Osteoblast (primary cell): Measurements from ENCODE around the gene ADAM11. TPM values are rescaled to one million over a fixed set of nuclear protein-coding genes. Genes with fewer than 3 reads are reported as not detected.
A peak's percentile ranks its signal among the peaks of the same experiment; 100 is the strongest.

ENCODE experiments used
- DNase-seq: peaks from one replicate; pipeline ENCODE4 v3.0.0; 2011; ENCODE audit warnings: low spot score, mixed read lengths; ENCODE audit not compliant: insufficient read length; ENCODE audit errors: missing footprints
- H2AFZ ChIP-seq: 2 replicates; pipeline ENCODE4 v1.6.0; 2011; ENCODE audit warnings: mild to moderate bottlenecking, low read length
- H3K27ac ChIP-seq: 2 replicates; pipeline ENCODE4 v1.5.1; 2011; ENCODE audit warnings: mild to moderate bottlenecking, low read depth, low read length, moderate library complexity
- H3K27me3 ChIP-seq: 2 replicates; pipeline ENCODE4 v1.6.0; 2012; ENCODE audit warnings: mild to moderate bottlenecking, control low read depth, inconsistent platforms, low read length, moderate library complexity; ENCODE audit not compliant: insufficient read depth
- H3K36me3 ChIP-seq: 2 replicates; pipeline ENCODE4 v1.5.1; 2011; ENCODE audit warnings: mild to moderate bottlenecking, low read length, control low read depth, moderate library complexity; ENCODE audit not compliant: insufficient read depth
- H3K4me1 ChIP-seq: 2 replicates; pipeline ENCODE4 v1.5.1; 2011; ENCODE audit warnings: mild to moderate bottlenecking, low read length, control low read depth, moderate library complexity; ENCODE audit not compliant: insufficient read depth
- H3K4me2 ChIP-seq: 2 replicates; pipeline ENCODE4 v1.6.0; 2011; ENCODE audit warnings: mild to moderate bottlenecking, low read length; ENCODE audit not compliant: insufficient read depth
- H3K4me3 ChIP-seq: fragments of 200-600 bp; sonication (generic); 3 replicates; pipeline ENCODE4 v1.5.1; 2012; ENCODE audit warnings: mild to moderate bottlenecking, low read length, inconsistent platforms; ENCODE audit not compliant: insufficient read depth
- H3K79me2 ChIP-seq: 2 replicates; pipeline ENCODE4 v1.6.0; 2012; ENCODE audit warnings: mild to moderate bottlenecking, low read length, control low read depth, inconsistent platforms; ENCODE audit not compliant: insufficient read depth
- H3K9me3 ChIP-seq: 2 replicates; pipeline ENCODE4 v1.5.1; 2011; ENCODE audit warnings: low read depth, low read length, control low read depth
- H4K20me1 ChIP-seq: 2 replicates; pipeline ENCODE4 v1.6.0; 2012; ENCODE audit warnings: mild to moderate bottlenecking, low read length, control low read depth; ENCODE audit not compliant: insufficient read depth
- CTCF ChIP-seq: IDR thresholded peaks from 2 replicates; pipeline ENCODE4 v1.5.1; 2011; ENCODE audit warnings: mild to moderate bottlenecking, low read depth, low read length, moderate library complexity; ENCODE audit errors: extremely low read depth
- total RNA-seq: library from RNA; depleted of rRNA; stranded (reverse); fragments of >200 nt; gene quantifications from 2 replicates; pipeline ENCODE4 v1.2.3, GENCODE V29; 2012

Gene ADAM11
- total RNA-seq, 1 donor = 0.36 TPM

- Histone ChIP-seq H3K4me1 (peaks cover 19% of the 10 kb centered on the region), H3K27ac (peak overlapping the region; percentile 49), H3K9me3 (no peaks in the 10 kb centered on the region), H3K4me2 (peak overlapping the region; percentile 88), H3K4me3 (peak overlapping the region; percentile 85), H2AFZ (peak overlapping the region; percentile 75), H3K27me3 (no peaks in the 10 kb centered on the region), H3K36me3 (no peaks in the 10 kb centered on the region), H4K20me1 (peaks cover 2% of the 10 kb centered on the region), H3K79me2 (peaks cover 53% of the 10 kb centered on the region)
- peak; percentile 37 for DNase-seq
- TF ChIP-seq CTCF = no peak
These were observed 70.2 kb downstream of the ADAM11 start for GRCh38 chr17:44828919-44829522.

GRCh38 chr17:44829523-44830358 is 71.0 kb downstream of the ADAM11 start, which contains the start of gene GJC1:
Gene GJC1 (minus strand): TSS chr17:44830287. CDS start chr17:44805817, 24,470 bp downstream.
- H2AFZ ChIP-seq = peak within 1 kb of the TSS; percentile 92
- peaks cover 46% of the 10 kb centered on the region for H3K79me2 ChIP-seq
- peak within 1 kb of the TSS; percentile 88 for H3K4me2 ChIP-seq
- no peaks in the 10 kb centered on the region for H3K27me3 ChIP-seq
- H4K20me1 ChIP-seq = peaks cover 2% of the 10 kb centered on the region
- peak within 1 kb of the TSS; percentile 49 for H3K27ac ChIP-seq
- peak within 1 kb of the TSS; percentile 85 for H3K4me3 ChIP-seq
- H3K9me3 ChIP-seq = no peaks in the 10 kb centered on the region
- DNase-seq = peak; percentile 91
- TF ChIP-seq CTCF = no peak
- no peaks in the 10 kb centered on the region for H3K36me3 ChIP-seq
- H3K4me1 ChIP-seq = peaks cover 19% of the 10 kb centered on the region

GRCh38 chr17:44830359-44831288 is 71.8 kb downstream of the ADAM11 start:
- H3K4me3 ChIP-seq = peak overlapping the region; percentile 85
- H3K9me3 ChIP-seq = no peaks in the 10 kb centered on the region
- peaks cover 19% of the 10 kb centered on the region for H3K4me1 ChIP-seq
- DNase-seq = peak; percentile 82
- TF ChIP-seq CTCF = no peak
- peaks cover 38% of the 10 kb centered on the region for H3K79me2 ChIP-seq
- peak overlapping the region; percentile 31 for H3K27ac ChIP-seq
- no peaks in the 10 kb centered on the region for H3K36me3 ChIP-seq
- peak overlapping the region; percentile 92 for H2AFZ ChIP-seq
- no peaks in the 10 kb centered on the region for H3K27me3 ChIP-seq
- H3K4me2 ChIP-seq = peak overlapping the region; percentile 88
- H4K20me1 ChIP-seq = peaks cover 2% of the 10 kb centered on the region
